Measurements from ENCODE around the gene EEPD1. TPM values are rescaled to one million over a fixed set of nuclear protein-coding genes. Genes with fewer than 3 reads are reported as not detected.

Gene EEPD1
- total RNA-seq, 2 donors from 2014 or later: 4.0 to 6.8 TPM

DNA sequence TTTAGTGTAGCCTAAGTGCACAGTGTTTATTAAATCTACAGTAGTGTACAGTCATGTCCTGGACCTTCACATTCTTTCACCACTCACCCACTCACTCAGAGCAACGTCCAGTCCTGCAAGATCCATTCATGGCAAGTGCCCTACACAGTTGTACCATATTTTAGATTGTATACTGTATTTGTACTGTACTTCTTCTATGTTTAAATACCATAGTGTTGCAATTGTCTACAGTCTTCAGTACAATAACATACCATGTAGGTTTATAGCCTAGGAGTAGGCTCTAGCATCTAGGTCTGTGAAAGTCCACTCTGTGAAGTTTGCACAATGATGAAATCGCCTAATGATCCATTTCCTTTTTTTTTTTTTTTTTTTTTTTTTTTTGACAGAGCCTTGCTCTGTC lies 12.0 kb downstream of the EEPD1 start:
- peaks cover 0 to 11% of the 10 kb centered on the region in 2 donors for H3K4me1 ChIP-seq

DNA sequence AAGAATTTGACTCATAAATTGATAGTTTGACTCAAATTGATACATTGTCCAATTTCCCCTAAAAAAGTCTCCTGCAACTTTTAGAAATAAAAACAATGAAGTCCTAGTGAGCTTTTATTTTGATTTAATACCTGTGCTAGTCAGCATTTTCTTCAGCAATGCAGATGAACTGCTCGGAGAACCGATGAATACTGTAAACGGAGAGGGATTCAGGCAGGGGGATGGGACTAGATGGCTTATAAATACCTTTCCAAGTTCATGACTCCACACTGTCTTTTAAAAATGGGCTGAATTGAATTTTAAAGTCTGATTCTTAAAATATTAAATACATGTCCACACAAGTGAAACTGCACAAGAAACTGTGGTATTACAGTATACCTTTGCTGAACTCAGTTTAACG lies 12.7 kb downstream of the EEPD1 start:
- Histone ChIP-seq H3K4me1 (peaks cover 0 to 4% of the 10 kb centered on the region in 2 donors), H3K9me3 (no peaks in the 10 kb centered on the region), H3K4me3 (no peak overlapping the region), H3K27me3 (no peaks in the 10 kb centered on the region), H3K36me3 (no peaks in the 10 kb centered on the region), H3K27ac (no peak overlapping the region)
- TF ChIP-seq, protein P1, sequence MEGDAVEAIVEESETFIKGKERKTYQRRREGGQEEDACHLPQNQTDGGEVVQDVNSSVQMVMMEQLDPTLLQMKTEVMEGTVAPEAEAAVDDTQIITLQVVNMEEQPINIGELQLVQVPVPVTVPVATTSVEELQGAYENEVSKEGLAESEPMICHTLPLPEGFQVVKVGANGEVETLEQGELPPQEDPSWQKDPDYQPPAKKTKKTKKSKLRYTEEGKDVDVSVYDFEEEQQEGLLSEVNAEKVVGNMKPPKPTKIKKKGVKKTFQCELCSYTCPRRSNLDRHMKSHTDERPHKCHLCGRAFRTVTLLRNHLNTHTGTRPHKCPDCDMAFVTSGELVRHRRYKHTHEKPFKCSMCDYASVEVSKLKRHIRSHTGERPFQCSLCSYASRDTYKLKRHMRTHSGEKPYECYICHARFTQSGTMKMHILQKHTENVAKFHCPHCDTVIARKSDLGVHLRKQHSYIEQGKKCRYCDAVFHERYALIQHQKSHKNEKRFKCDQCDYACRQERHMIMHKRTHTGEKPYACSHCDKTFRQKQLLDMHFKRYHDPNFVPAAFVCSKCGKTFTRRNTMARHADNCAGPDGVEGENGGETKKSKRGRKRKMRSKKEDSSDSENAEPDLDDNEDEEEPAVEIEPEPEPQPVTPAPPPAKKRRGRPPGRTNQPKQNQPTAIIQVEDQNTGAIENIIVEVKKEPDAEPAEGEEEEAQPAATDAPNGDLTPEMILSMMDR (IDR thresholded peaks at IDR 0.05): no peak
- no peak for DNase-seq (ENCODE audit: low spot score)

More for the DNA sequence above, 12.0 kb downstream of the EEPD1 start:
- TF ChIP-seq, protein P1 (IDR thresholded peaks at IDR 0.05): no peak
- H3K27ac ChIP-seq: no peak overlapping the region
- DNase-seq (ENCODE audit: low spot score): no peak
- H3K36me3 ChIP-seq: no peaks in the 10 kb centered on the region
- no peaks in the 10 kb centered on the region for H3K9me3 ChIP-seq
- H3K27me3 ChIP-seq: no peaks in the 10 kb centered on the region
- H3K4me3 ChIP-seq: no peak overlapping the region

DNA sequence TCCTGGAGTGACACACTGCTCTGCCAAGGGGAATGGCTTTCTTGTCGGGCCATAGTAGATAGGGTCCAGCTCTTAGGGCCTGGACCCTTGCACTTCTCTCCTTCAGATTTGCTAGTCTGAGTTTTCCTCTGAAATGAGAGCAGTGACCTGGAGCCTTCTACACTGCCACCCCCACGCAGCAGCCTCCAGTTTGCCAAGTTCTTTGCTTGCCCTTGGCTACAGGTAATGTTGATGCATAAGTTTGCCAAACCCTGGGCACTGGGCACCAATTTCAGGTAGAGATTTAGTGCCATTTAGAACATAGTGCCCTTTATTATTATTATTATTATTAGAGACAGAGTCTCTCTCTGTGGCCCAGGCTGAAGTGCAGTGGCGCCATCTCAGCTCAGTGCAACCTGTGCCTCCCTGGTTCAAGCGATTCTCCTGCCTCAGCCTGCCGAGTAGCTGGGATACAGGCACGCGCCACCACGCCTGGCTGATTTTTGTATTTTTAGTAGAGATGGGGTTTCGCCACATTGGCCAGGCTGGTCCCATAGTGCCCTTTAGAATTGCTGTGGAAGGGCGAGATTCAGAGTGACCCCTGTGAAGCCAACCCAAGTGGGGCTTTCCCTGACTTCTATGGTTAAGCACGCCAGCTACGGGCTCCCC lies 14.5 kb downstream of the EEPD1 start:
- no peaks in the 10 kb centered on the region for H3K36me3 ChIP-seq
- no peak for DNase-seq (ENCODE audit: low spot score)
- H3K27ac ChIP-seq: no peak overlapping the region
- TF ChIP-seq, protein P1 (IDR thresholded peaks at IDR 0.05): no peak
- no peaks in the 10 kb centered on the region for H3K9me3 ChIP-seq
- H3K4me3 ChIP-seq: no peak overlapping the region
- H3K4me1 ChIP-seq: no peaks in the 10 kb centered on the region
- H3K27me3 ChIP-seq: no peaks in the 10 kb centered on the region

DNA sequence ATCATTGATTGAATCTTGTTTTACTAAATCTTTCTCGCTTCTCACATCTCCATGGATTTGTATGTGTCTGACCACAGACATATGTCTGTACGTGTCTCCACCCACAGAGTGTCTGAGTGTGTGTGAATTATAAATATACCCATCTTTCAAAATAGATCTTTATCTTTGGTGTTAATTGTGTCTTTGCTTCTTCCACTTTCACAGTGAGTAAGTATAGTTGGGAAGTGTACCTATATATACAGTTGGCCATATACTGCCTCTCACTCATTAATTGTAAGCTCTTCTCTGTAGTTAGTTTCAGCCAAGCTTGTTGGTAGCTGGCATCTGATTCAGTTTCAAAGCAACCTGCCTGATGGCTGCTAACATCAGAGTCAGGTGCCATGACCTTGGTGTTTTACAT lies 18.4 kb downstream of the EEPD1 start:
- no peaks in the 10 kb centered on the region for H3K36me3 ChIP-seq
- H3K4me1 ChIP-seq: peaks cover 0 to 9% of the 10 kb centered on the region in 2 donors
- H3K4me3 ChIP-seq: no peak overlapping the region
- DNase-seq (ENCODE audit: low spot score): no peak
- TF ChIP-seq, protein P1 (IDR thresholded peaks at IDR 0.05): no peak
- H3K27me3 ChIP-seq: no peaks in the 10 kb centered on the region
- no peaks in the 10 kb centered on the region for H3K9me3 ChIP-seq
- H3K27ac ChIP-seq: no peak overlapping the region

DNA sequence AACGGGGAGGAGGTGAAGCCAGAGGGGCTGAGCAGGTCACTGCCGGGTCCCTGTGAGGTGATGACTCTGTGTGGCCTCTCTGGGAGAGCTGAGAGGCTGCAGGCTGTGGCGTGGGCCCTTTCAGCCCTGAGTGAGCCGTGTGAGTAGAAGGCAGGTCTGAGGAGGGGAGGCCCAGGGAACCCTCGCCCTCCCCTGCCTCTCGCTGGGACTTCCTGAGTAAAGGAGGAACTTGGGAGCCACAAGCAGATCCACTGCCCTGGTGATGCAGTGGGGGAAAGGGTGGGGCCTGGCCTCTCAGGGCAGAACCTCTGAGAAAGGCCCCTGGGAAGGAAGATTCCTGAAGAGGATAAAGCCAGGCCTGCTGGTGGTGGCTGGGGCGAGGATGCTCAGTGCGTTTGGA lies 22.8 kb downstream of the EEPD1 start:
- Histone ChIP-seq H3K4me1 (peaks cover 0 to 9% of the 10 kb centered on the region in 2 donors), H3K27ac (peak overlapping the region in 1 of 2 donors; percentile 13), H3K36me3 (no peaks in the 10 kb centered on the region), H3K27me3 (no peaks in the 10 kb centered on the region), H3K9me3 (no peaks in the 10 kb centered on the region), H3K4me3 (no peak overlapping the region)
- DNase-seq (ENCODE audit: low spot score): no peak
- TF ChIP-seq, protein P1 (IDR thresholded peaks at IDR 0.05): no peak

DNA sequence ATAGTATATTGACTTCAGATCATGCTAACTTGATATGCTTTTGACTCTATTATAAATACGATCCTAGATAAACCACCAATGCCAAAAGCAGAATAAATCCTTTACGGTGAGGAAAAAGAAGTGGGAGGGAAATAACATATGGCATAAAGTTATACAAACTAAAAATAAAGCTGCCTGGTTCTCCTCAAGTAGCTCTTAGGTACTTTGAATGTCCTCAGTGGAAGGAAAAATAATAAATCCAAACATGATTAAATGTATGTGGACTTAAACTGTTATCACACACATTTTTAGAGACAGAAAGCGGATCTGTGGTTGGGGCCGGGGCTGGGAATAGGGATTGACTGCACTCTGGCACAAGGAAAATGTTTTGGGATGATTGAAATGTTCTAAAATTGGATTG lies 23.6 kb downstream of the EEPD1 start:
- TF ChIP-seq, protein P1 (IDR thresholded peaks at IDR 0.05): no peak
- no peaks in the 10 kb centered on the region for H3K36me3 ChIP-seq
- H3K27me3 ChIP-seq: no peaks in the 10 kb centered on the region
- no peak overlapping the region for H3K27ac ChIP-seq
- no peak overlapping the region for H3K4me3 ChIP-seq
- H3K9me3 ChIP-seq: no peaks in the 10 kb centered on the region
- peaks cover 0 to 9% of the 10 kb centered on the region in 2 donors for H3K4me1 ChIP-seq
- DNase-seq (ENCODE audit: low spot score): no peak

All from right atrium auricular region (tissue), 2 donors.